Natural killer cell (primary cell): Measurements from ENCODE around the gene ZNF644. TPM values are rescaled to one million over a fixed set of nuclear protein-coding genes. Genes with fewer than 3 reads are reported as not detected.

Experiments used
- ATAC-seq, 3 donors: fragments of 150-1000 bp in 2 of 3; fragments of 200-7000 bp in 1 of 3; cut with Tn5 transposase; 1 replicate in 1 of 3; 2 replicates in 2 of 3; pipeline ENCODE4 v1.10.0; 2021; ENCODE audit warnings: mild to moderate bottlenecking in 2 of 3, moderate library complexity in 2 of 3
- DNase-seq, 2 donors: peaks; one replicate each; pipeline versions ENCODE4 v3.0.0 to v3.0.0-alpha.2; 2013 to 2021; ENCODE audit warnings: mixed read lengths in 1 of 2
- H3K27ac ChIP-seq: one replicate; pipeline ENCODE4 v1.5.1; 2013; ENCODE audit warnings: mild to moderate bottlenecking, low read length
- H3K27me3 ChIP-seq: one replicate; pipeline ENCODE4 v1.6.1; 2013; ENCODE audit warnings: low read length; ENCODE audit not compliant: control insufficient read depth, insufficient read depth
- H3K36me3 ChIP-seq: one replicate; pipeline ENCODE4 v1.6.1; 2013; ENCODE audit warnings: low read length; ENCODE audit not compliant: control insufficient read depth, insufficient read depth
- H3K4me1 ChIP-seq: one replicate; pipeline ENCODE4 v1.6.1; 2013; ENCODE audit warnings: low read length; ENCODE audit not compliant: control insufficient read depth, insufficient read depth
- H3K4me3 ChIP-seq: one replicate; pipeline ENCODE4 v1.5.1; 2013; ENCODE audit warnings: low read length
- H3K9me3 ChIP-seq: one replicate; pipeline ENCODE4 v1.6.1; 2013; ENCODE audit warnings: low read length; ENCODE audit not compliant: control insufficient read depth, insufficient read depth
- H3K27ac Mint-ChIP-seq, 2 donors: one replicate each; pipeline ENCODE4 v1.8.0; 2022; ENCODE audit warnings: mild to moderate bottlenecking in 2 of 2, mixed read lengths in 2 of 2, moderate library complexity in 1 of 2
- H3K27me3 Mint-ChIP-seq, 2 donors: one replicate each; pipeline ENCODE4 v1.8.0; 2022; ENCODE audit warnings: low read depth in 2 of 2, mixed read lengths in 2 of 2
- H3K36me3 Mint-ChIP-seq: one replicate; pipeline ENCODE4 v1.8.0; 2022; ENCODE audit warnings: mixed read lengths
- H3K4me1 Mint-ChIP-seq, 2 donors: one replicate each; pipeline ENCODE4 v1.8.0; 2022; ENCODE audit warnings: mixed read lengths in 2 of 2
- H3K4me3 Mint-ChIP-seq: one replicate; pipeline ENCODE4 v1.8.0; 2022; ENCODE audit warnings: mild to moderate bottlenecking, moderate library complexity, mixed read lengths
- H3K9me3 Mint-ChIP-seq, 2 donors: one replicate each; pipeline ENCODE4 v1.8.0; 2022; ENCODE audit warnings: mixed read lengths in 2 of 2
- WGBS: methylation state at CpG from one replicate; pipeline ENCODE4 v1.1.7; 2013; ENCODE audit warnings: missing lambda C conversion rate; ENCODE audit not compliant: insufficient coverage; 5-methylcytosine and 5-hydroxymethylcytosine counted together
- intact Hi-C: fragments of 100-400 bp; cut with micrococcal nuclease; formaldehyde crosslinking; loops from one replicate; pipeline ENCODE4 v1.14.2; 2022
- total RNA-seq, 4 donors: library from RNA; stranded (reverse); fragments of 120-200 nt in 1 of 4; gene quantifications; one replicate each; pipeline versions ENCODE4 v1.2.3 to v1.2.4, GENCODE V29; 2013 to 2022
- TF ChIP-seq, protein P1 (sequence below): fragments of 200-600 bp; IDR thresholded peaks from one replicate; pipeline ENCODE4 v1.8.0; 2022; ENCODE audit warnings: antibody characterized with exemption

Gene ZNF644
- total RNA-seq, 3 donors from 2014 or later (not counting 1 experiment from before 2014, with no cell fraction given) = 135 to 157 (median 142) TPM

DNA sequence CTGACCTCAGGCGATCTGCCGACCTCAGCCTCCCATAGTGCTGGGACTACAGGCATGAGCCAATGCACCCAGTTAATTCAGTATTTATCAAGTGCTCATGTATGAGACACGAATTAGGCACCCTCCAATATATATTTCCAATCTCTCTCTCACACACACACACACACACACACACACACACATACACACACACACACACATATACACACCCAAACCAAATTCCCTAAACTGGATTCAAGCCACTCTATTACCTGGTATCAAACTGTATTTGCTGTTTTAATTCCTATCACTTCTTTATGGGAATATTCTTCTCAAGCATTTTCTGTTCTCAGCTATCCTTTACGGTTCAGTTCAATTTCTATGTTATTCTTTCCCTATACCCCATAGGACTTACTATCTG is 8.5 kb downstream of the ZNF644 start:
- peaks cover 5% of the 10 kb centered on the region for H3K36me3 ChIP-seq
- no peaks in the 10 kb centered on the region for H3K27me3 ChIP-seq
- no peaks in the 10 kb centered on the region for H3K9me3 Mint-ChIP-seq
- H3K27ac ChIP-seq = no peak overlapping the region
- H3K4me1 ChIP-seq = peaks cover 8% of the 10 kb centered on the region
- H3K4me3 Mint-ChIP-seq = no peak overlapping the region
- H3K27me3 Mint-ChIP-seq = no peaks in the 10 kb centered on the region
- DNase-seq = no peak
- intact Hi-C loops = loop anchor here (10.0 kb wide), 1 partner anchor 49 kb away; no protein-coding TSS in a partner anchor
- H3K9me3 ChIP-seq = no peaks in the 10 kb centered on the region
- no peaks in the 10 kb centered on the region for H3K36me3 Mint-ChIP-seq
- ATAC-seq = no peak
- WGBS = 94% methylated on average over 4 of the region's 4 CpGs
- H3K4me3 ChIP-seq = no peak overlapping the region
- no peak overlapping the region for H3K27ac Mint-ChIP-seq
- H3K4me1 Mint-ChIP-seq = peaks cover 68 to 70% of the 10 kb centered on the region in 2 donors
- TF ChIP-seq, protein P1, sequence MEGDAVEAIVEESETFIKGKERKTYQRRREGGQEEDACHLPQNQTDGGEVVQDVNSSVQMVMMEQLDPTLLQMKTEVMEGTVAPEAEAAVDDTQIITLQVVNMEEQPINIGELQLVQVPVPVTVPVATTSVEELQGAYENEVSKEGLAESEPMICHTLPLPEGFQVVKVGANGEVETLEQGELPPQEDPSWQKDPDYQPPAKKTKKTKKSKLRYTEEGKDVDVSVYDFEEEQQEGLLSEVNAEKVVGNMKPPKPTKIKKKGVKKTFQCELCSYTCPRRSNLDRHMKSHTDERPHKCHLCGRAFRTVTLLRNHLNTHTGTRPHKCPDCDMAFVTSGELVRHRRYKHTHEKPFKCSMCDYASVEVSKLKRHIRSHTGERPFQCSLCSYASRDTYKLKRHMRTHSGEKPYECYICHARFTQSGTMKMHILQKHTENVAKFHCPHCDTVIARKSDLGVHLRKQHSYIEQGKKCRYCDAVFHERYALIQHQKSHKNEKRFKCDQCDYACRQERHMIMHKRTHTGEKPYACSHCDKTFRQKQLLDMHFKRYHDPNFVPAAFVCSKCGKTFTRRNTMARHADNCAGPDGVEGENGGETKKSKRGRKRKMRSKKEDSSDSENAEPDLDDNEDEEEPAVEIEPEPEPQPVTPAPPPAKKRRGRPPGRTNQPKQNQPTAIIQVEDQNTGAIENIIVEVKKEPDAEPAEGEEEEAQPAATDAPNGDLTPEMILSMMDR = no peak

DNA sequence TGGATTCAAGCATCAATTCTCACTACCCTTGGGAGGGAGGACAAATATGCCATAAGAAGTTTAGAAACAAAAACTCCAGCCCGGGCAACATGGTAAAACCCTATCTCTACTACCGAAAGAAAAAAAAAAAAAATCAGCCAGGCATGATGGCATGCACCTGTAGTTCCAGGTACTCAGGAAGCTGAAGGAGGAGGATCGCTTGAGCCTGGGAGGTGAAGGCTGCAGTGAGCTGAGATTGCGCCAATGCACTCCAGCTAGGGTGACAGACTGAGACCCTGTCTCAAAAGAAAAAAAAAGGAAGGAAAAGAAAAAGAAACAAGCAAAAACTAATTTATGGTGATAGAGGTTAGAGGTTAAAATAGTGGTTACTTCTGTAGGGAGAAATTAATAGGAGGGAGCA is 9.6 kb downstream of the ZNF644 start:
- TF ChIP-seq, protein P1 = no peak
- Mint-ChIP-seq H3K4me3 (no peak overlapping the region), H3K27ac (peak overlapping the region; percentile 11 to 15), H3K4me1 (peaks cover 68 to 73% of the 10 kb centered on the region in 2 donors), H3K9me3 (no peaks in the 10 kb centered on the region), H3K36me3 (no peaks in the 10 kb centered on the region), H3K27me3 (no peaks in the 10 kb centered on the region)
- Histone ChIP-seq H3K27ac (no peak overlapping the region), H3K4me3 (no peak overlapping the region), H3K36me3 (peaks cover 5% of the 10 kb centered on the region), H3K4me1 (peaks cover 4% of the 10 kb centered on the region), H3K27me3 (no peaks in the 10 kb centered on the region), H3K9me3 (no peaks in the 10 kb centered on the region)
- intact Hi-C loops = loop anchor here (10.0 kb wide), 1 partner anchor 47 kb away; no protein-coding TSS in a partner anchor
- ATAC-seq (no peak), DNase-seq (no peak)
- 85% methylated on average over 2 of the region's 4 CpGs for WGBS

DNA sequence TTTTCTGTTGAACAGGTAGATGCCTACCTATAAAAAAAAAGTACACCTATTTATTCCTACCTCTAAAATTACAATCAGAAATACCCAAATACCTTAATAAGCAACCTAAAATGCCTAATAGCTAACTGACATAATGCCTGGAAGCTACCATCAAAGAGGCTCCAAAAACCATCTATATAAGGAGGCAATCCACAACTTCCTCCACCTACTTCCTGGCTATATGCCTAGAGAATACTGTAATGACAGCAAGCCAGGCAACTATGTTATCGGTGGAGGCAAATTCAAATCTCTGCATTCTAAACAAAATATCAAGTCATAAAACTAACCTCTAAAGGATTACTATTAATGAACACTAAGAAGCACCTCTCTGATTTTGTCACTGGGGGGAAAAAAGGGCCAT is 10.1 kb downstream of the ZNF644 start:
- H3K27ac ChIP-seq = no peak overlapping the region
- TF ChIP-seq, protein P1 = no peak
- no peak overlapping the region for H3K4me3 ChIP-seq
- DNase-seq = no peak
- WGBS = 13% methylated on average over 1 of the region's 1 CpG
- peak overlapping the region; percentile 11 to 15 for H3K27ac Mint-ChIP-seq
- H3K27me3 Mint-ChIP-seq = no peaks in the 10 kb centered on the region
- ATAC-seq = no peak
- no peak overlapping the region for H3K4me3 Mint-ChIP-seq
- no peaks in the 10 kb centered on the region for H3K9me3 Mint-ChIP-seq
- peaks cover 69 to 77% of the 10 kb centered on the region in 2 donors for H3K4me1 Mint-ChIP-seq
- H3K27me3 ChIP-seq = no peaks in the 10 kb centered on the region
- H3K4me1 ChIP-seq = peaks cover 4% of the 10 kb centered on the region
- peaks cover 5% of the 10 kb centered on the region for H3K36me3 ChIP-seq
- H3K9me3 ChIP-seq = no peaks in the 10 kb centered on the region
- intact Hi-C loops = loop anchor here (10.0 kb wide), 1 partner anchor 47 kb away; no protein-coding TSS in a partner anchor
- H3K36me3 Mint-ChIP-seq = no peaks in the 10 kb centered on the region

DNA sequence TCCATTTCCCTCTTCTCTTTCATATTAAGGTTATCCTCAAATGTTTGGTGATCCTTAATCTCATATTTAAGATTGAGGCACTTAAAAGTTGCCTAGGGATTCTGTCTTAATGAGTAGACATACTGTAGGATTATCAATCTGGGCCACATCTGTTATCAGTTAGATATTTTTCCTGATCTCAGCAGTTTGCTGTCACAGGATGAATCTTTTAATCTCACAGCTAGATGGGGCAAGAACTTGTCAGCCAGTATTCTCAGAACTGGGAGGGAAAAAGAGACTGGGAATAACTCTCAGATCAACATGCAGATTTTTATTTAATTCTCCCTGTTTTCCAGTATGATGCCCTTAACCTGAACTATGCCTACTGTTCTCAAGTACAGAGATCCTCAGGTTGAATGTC is 14.0 kb downstream of the ZNF644 start:
- H3K4me1 ChIP-seq = peaks cover 4% of the 10 kb centered on the region
- H3K9me3 Mint-ChIP-seq = no peaks in the 10 kb centered on the region
- no peaks in the 10 kb centered on the region for H3K36me3 ChIP-seq
- no peak overlapping the region for H3K4me3 ChIP-seq
- H3K27me3 Mint-ChIP-seq = no peaks in the 10 kb centered on the region
- peaks cover 71 to 80% of the 10 kb centered on the region in 2 donors for H3K4me1 Mint-ChIP-seq
- intact Hi-C loops = no loop called here
- no peaks in the 10 kb centered on the region for H3K9me3 ChIP-seq
- TF ChIP-seq, protein P1 = no peak
- ATAC-seq (no peak), DNase-seq (no peak)
- H3K36me3 Mint-ChIP-seq = no peaks in the 10 kb centered on the region
- H3K4me3 Mint-ChIP-seq = peak overlapping the region; percentile 10
- no peaks in the 10 kb centered on the region for H3K27me3 ChIP-seq
- peak overlapping the region; percentile 31 to 41 for H3K27ac Mint-ChIP-seq
- no peak overlapping the region for H3K27ac ChIP-seq
